GM12801 (cell line): ENCODE results near the gene SRSF9.

ENCODE experiments used
- TF ChIP-seq, protein P1 (sequence below): IDR thresholded peaks from one replicate; pipeline ENCODE4 v1.5.1; 2011; ENCODE audit warnings: control low read depth; ENCODE audit not compliant: insufficient read length; ENCODE audit errors: extremely low read depth

The SRSF9 gene

DNA sequence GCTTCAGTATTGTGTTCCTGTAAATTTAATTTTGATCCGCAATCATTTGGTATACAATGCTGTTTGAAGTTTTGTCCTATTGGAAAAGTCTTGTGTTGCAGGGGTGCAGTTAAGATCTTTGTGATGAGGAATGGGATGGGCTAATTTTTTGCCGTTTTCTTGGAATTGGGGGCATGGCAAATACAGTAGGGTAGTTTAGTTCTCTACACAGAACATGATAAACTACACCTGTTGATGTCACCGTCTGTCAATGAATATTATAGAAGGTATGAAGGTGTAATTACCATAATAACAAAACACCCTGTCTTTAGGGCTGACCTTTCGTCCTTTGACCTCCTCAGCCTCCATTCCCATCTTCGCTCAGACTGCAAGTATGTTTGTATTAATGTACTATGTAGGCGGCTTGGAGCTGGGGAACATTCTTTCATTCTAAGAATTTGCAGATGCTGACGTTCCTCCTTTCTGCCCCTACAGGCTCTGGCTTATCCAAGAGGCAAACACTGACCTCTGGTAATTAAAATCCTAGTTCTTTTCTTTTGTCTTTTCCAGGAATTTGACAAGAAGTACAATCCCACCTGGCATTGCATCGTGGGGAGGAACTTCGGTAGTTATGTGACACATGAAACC is 28.1 kb upstream of the SRSF9 start:
- TF ChIP-seq, protein P1, sequence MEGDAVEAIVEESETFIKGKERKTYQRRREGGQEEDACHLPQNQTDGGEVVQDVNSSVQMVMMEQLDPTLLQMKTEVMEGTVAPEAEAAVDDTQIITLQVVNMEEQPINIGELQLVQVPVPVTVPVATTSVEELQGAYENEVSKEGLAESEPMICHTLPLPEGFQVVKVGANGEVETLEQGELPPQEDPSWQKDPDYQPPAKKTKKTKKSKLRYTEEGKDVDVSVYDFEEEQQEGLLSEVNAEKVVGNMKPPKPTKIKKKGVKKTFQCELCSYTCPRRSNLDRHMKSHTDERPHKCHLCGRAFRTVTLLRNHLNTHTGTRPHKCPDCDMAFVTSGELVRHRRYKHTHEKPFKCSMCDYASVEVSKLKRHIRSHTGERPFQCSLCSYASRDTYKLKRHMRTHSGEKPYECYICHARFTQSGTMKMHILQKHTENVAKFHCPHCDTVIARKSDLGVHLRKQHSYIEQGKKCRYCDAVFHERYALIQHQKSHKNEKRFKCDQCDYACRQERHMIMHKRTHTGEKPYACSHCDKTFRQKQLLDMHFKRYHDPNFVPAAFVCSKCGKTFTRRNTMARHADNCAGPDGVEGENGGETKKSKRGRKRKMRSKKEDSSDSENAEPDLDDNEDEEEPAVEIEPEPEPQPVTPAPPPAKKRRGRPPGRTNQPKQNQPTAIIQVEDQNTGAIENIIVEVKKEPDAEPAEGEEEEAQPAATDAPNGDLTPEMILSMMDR, result no peak

DNA sequence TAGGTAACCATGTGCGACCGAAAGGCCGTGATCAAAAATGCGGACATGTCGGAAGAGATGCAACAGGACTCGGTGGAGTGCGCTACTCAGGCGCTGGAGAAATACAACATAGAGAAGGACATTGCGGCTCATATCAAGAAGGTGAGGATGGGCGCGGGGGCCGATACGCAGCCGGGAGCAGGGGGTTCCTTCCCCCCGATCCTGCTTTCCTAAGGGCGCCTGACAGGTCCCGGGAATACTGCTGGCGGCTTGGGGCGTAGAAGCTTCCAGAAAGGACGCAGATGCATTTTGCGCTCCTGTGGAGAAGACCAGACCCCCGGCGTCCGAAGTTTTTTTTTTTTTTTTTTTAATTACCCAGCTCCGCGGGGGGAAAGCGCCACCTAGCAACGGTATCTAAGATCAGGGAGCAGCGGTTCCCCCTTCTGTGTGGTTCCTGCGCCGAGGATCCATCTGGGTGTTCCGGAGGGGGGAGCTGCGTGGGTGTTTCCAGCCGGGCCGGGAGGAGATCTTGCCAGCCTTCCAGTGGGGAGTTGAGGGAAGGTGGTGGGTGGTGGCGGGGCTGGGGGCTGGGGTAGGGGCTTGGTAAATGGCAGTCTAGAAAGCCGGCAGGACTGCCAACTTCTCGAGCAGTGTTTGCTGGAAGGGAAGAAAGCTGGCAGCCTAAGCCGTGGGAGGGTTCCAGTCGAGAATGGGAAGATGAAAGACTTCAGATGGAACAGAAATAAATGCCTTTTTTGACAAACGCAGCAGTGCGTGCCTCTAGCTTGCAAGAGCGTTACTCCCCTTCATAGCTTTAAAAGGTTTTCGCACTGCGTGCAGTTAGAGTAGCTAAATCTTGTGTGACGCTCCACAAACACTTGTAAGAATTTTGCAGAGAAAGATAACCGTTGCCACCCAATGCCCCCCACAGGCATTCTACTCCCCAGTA is 27.1 kb upstream of the SRSF9 start:
- TF ChIP-seq, protein P1, result no peak

DNA sequence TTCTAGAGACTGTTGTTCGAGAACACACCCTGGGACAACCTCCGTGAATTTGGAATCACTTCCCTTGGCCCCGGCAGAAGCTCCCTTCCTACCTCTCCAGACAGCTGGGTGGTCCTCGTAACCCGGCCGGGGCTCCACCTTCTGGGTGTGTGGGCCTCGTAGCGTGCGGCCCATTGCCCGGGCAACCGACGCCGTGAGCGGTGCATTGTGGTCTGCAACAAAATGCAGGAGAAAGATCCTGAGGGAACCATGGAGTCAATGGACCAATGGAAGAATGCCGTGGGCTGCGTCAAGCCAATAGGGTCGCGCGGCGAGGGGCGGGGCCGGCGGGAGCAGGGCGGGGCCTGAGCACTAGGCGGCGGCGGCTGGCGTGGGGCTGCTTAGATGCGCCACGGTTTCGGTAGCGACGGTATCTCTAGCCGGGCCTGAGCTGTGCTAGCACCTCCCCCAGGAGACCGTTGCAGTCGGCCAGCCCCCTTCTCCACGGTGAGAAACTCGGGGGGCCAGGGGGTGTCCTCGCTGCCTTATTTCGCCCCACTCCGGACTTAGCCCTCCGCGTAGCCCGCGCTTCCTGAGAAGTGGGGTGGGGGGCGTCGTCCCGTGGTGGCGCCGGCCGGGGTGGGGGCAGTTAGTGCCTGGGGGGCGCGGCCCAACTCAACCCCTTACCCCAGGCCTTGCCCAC is 26.3 kb upstream of the SRSF9 start, which contains the start of gene DYNLL1:
Gene DYNLL1 (plus strand): TSS at position 383 of the 682 bp plus-strand sequence. CDS start 309 bp downstream, outside the sequence.
- TF ChIP-seq, protein P1, result no peak

DNA sequence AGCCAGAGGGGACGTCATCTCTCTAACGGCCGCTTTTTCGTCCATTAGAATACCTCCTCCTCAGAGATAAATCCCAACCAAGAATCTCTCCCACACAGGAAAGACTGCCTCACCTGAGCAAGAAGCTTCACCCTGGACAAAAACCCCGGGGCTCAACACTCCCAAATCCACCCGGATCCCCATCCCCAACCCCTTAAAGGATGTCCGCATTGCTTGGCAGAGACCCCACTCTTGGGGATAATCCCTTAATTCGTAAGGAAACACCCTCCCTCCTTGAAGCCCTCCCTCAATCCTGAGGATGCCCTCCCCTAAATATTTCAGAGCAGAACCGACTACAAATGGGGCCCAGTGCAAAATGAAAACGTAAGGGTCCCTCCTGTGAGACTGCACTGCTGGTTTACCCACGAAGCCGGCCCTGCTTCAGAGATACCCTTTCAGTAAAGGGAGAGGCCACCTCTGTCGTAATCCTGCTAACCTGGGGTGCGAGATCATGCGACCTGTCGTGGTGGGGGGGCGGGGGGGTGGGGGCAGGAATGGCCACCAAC is 25.7 kb upstream of the SRSF9 start:
- TF ChIP-seq, protein P1, result no peak

DNA sequence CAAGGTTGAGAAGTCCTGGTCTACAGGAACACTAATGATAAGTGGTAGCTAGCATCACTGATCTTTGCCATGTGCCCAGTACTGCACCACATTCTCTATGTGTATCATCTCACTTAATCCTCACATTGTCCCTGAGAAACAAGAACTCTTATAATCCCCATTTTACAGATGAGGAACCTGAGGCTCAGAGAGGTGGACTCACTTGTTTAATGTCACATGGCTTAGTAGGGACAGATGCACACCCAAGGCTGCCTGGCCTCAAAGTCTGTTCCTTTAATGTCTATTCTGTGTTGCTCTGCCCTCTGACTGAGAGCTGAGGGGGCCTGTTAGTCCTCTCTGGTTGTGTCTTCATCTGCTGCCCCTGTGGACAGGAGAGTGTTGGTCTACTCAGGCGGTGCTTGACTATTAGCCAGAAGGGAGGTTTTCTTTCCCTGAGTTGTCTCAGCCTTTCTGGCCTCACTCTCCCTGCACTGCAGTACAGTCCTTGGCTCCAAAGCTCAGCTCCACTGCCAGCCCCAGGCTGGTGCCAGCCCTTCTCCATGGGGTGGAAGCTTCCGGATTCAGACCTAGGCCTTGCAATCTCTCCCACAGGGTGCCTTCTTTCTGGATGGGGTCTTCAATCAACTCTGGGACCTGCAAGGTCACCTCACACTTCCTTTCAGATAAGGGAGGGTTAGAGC is 21.4 kb upstream of the SRSF9 start:
- TF ChIP-seq, protein P1, result no peak

DNA sequence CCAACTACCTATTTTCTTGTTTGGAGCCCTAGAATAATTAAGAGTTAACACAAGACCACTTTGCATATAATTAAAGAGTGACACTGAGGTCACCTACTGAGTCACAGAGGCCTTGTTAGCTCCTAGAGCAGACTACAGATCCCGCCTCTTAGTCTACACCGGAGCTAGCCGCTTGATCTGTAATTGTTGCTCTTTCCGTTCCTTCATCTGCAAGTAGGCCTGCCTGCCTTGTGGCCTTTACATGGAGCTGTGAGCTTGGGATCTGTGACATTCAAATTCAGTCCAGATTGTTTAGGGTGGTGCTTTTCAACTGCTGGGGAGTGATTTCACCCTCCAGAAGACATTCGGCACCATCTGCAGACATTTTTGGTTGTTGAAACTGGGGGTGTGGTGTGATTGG is 20.8 kb upstream of the SRSF9 start:
- TF ChIP-seq, protein P1, result no peak

DNA sequence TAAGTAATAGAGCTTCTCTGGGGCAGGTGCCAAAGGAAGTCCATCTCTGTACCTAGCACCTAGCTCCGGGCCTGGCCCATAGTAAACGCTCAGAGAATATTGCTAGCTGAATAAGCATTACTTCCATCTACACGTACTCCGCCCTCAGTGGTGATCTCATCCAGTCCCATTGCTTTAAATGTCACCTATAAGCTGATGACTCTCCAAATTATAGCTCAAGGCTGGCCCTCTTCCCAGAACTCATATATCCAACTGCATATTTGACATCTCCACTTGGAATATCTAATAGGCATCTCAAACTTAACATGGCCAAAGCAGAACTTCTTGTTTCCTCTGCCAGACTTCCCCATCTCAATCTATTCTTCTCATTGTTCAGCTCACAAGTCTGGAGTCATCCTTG is 19.5 kb upstream of the SRSF9 start:
- TF ChIP-seq, protein P1, result no peak
